ENCODE data around the gene TTC13.

The TTC13 gene

GRCh38 chr1:230976360-230976759 is 2.3 kb downstream of the TTC13 start:
- Histone ChIP-seq H4K20me1 (ENCODE audit: insufficient read depth) (no peaks in the 10 kb centered on the region), H3K4me3 (IDR thresholded peaks at IDR 0.05; ENCODE audit: insufficient read depth, low read depth, low read length) (no peak overlapping the region), H3K27ac (no peak overlapping the region), H3K9ac (no peak overlapping the region), H3K4me2 (no peak overlapping the region; the same call in 1 of the 2 replicates), H3K4me1 (ENCODE audit: low read depth, poor library complexity, severe bottlenecking) (peaks cover 34% of the 10 kb centered on the region), H3K79me2 (ENCODE audit: insufficient read depth, low read depth) (peaks cover 37% of the 10 kb centered on the region), H2AFZ (ENCODE audit: low read depth) (no peak overlapping the region), H3K27me3 (ENCODE audit: insufficient read depth, low read depth) (no peaks in the 10 kb centered on the region), H3K36me3 (ENCODE audit: insufficient read depth) (no peaks in the 10 kb centered on the region)
- TF ChIP-seq CTCF (conservative IDR thresholded peaks at IDR 0.05; ENCODE audit: low read depth, low read length), result no peak

- Histone ChIP-seq H3K4me2 (no peak overlapping the region), H3K4me1 (ENCODE audit: low read depth, poor library complexity, severe bottlenecking) (peaks cover 34% of the 10 kb centered on the region)
These were observed 3.0 kb downstream of the TTC13 start for GRCh38 chr1:230975636-230976035.

GRCh38 chr1:230972855-230973271 is 5.8 kb downstream of the TTC13 start:
- H3K4me3 ChIP-seq (IDR thresholded peaks at IDR 0.05; ENCODE audit: insufficient read depth, low read depth, low read length), result no peak overlapping the region
- H4K20me1 ChIP-seq (ENCODE audit: insufficient read depth), result no peaks in the 10 kb centered on the region
- peaks cover 22% of the 10 kb centered on the region for H3K79me2 ChIP-seq (ENCODE audit: insufficient read depth, low read depth)
- no peak overlapping the region for H3K4me2 ChIP-seq
- H3K4me1 ChIP-seq (ENCODE audit: low read depth, poor library complexity, severe bottlenecking), result peaks cover 26% of the 10 kb centered on the region
- H3K36me3 ChIP-seq (ENCODE audit: insufficient read depth), result no peaks in the 10 kb centered on the region
- no peak overlapping the region for H3K9ac ChIP-seq
- no peak for TF ChIP-seq CTCF (conservative IDR thresholded peaks at IDR 0.05; ENCODE audit: low read depth, low read length)
- H3K27ac ChIP-seq, result no peak overlapping the region
- no peak overlapping the region for H2AFZ ChIP-seq (ENCODE audit: low read depth)
- no peaks in the 10 kb centered on the region for H3K27me3 ChIP-seq (ENCODE audit: insufficient read depth, low read depth)

More at GRCh38 chr1:230975636-230976035, 3.0 kb downstream of the TTC13 start:
- H2AFZ ChIP-seq (ENCODE audit: low read depth), result no peak overlapping the region
- H3K36me3 ChIP-seq (ENCODE audit: insufficient read depth), result no peaks in the 10 kb centered on the region
- peaks cover 37% of the 10 kb centered on the region for H3K79me2 ChIP-seq (ENCODE audit: insufficient read depth, low read depth)
- TF ChIP-seq CTCF (conservative IDR thresholded peaks at IDR 0.05; ENCODE audit: low read depth, low read length), result no peak
- no peaks in the 10 kb centered on the region for H3K27me3 ChIP-seq (ENCODE audit: insufficient read depth, low read depth)
- no peak overlapping the region for H3K27ac ChIP-seq
- H3K9ac ChIP-seq, result no peak overlapping the region
- H4K20me1 ChIP-seq (ENCODE audit: insufficient read depth), result no peaks in the 10 kb centered on the region
- H3K4me3 ChIP-seq (IDR thresholded peaks at IDR 0.05; ENCODE audit: insufficient read depth, low read depth, low read length), result no peak overlapping the region

GRCh38 chr1:230971771-230972170 is 6.9 kb downstream of the TTC13 start:
- peaks cover 17% of the 10 kb centered on the region for H3K4me1 ChIP-seq (ENCODE audit: low read depth, poor library complexity, severe bottlenecking)
- H3K79me2 ChIP-seq (ENCODE audit: insufficient read depth, low read depth), result peaks cover 11% of the 10 kb centered on the region; the same call in 1 of the 2 replicates
- H4K20me1 ChIP-seq (ENCODE audit: insufficient read depth), result no peaks in the 10 kb centered on the region
- no peak overlapping the region for H3K4me3 ChIP-seq (IDR thresholded peaks at IDR 0.05; ENCODE audit: insufficient read depth, low read depth, low read length)
- no peak overlapping the region for H3K27ac ChIP-seq
- H3K27me3 ChIP-seq (ENCODE audit: insufficient read depth, low read depth), result no peaks in the 10 kb centered on the region
- no peak for TF ChIP-seq CTCF (conservative IDR thresholded peaks at IDR 0.05; ENCODE audit: low read depth, low read length)
- no peak overlapping the region for H3K9ac ChIP-seq
- no peaks in the 10 kb centered on the region for H3K36me3 ChIP-seq (ENCODE audit: insufficient read depth)
- H2AFZ ChIP-seq (ENCODE audit: low read depth), result no peak overlapping the region
- H3K4me2 ChIP-seq, result no peak overlapping the region

All from KMS-11 (cell line).